ENCODE measurements around the gene SIRPG. TPM values are rescaled to one million over a fixed set of nuclear protein-coding genes. Genes with fewer than 3 reads are reported as not detected.
A peak's percentile ranks its signal among the peaks of the same experiment; 100 is the strongest.

SIRPG gene
- total and polyA plus RNA-seq, 2 of the 8 experiments (the other 6 are each of a cell fraction or from before 2014, with no cell fraction given), result 0.08 TPM; not detected in 1

- Histone ChIP-seq H2AK5ac (ENCODE audit: low read depth, low read length) (no peak overlapping the region), H3K4me1 (replicated peaks in 1 of 4; ENCODE audit: control insufficient read depth in 3 of 4, insufficient read depth in 4 of 4, low read length in 3 of 4) (peaks cover 0 to 9% (median 4%) of the 10 kb centered on the region in 4 experiments; a peak in 4 of 7 replicates), H2BK15ac (ENCODE audit: low read length) (no peak overlapping the region), H2BK120ac (replicated peaks; ENCODE audit: low read depth, low read length) (no peak overlapping the region), H3K9me3 (ENCODE audit: insufficient read depth in 2 of 2, low read depth in 1 of 2, low read length in 1 of 2) (no peaks in the 10 kb centered on the region), H4K5ac (ENCODE audit: insufficient read length, low read depth, low read length) (no peak overlapping the region), H3K27me3 (replicated peaks in 1 of 4; ENCODE audit: control insufficient read depth in 3 of 4, extremely low read depth in 1 of 4, insufficient read depth in 3 of 4, low read length in 3 of 4) (no peaks in the 10 kb centered on the region), H3K9ac (replicated peaks in 1 of 4; ENCODE audit: extremely low read depth in 1 of 4, low read depth in 3 of 4, low read length in 3 of 4) (no peak overlapping the region), H3K4ac (replicated peaks; ENCODE audit: insufficient read length, low read depth, low read length) (no peak overlapping the region), H2BK5ac (ENCODE audit: low read depth, low read length) (no peak overlapping the region), H3K79me2 (ENCODE audit: control insufficient read depth in 1 of 2, insufficient read depth in 2 of 2, low read length in 2 of 2) (no peaks in the 10 kb centered on the region), H3K79me1 (ENCODE audit: low read depth, low read length) (no peaks in the 10 kb centered on the region), H3K27ac (ENCODE audit: low read depth, low read length) (no peak overlapping the region), H3K18ac (ENCODE audit: extremely low read depth, low read length) (no peak overlapping the region), H4K91ac (replicated peaks; ENCODE audit: insufficient read length, low read length) (no peak overlapping the region), H3K23ac (ENCODE audit: insufficient read length) (no peak overlapping the region), H4K8ac (ENCODE audit: extremely low read depth, insufficient read depth, low read length) (no peak overlapping the region), H3K23me2 (ENCODE audit: low read depth, low read length) (no peaks in the 10 kb centered on the region), H3K4me3 (ENCODE audit: extremely low read depth in 1 of 4, insufficient read depth in 2 of 4, low read depth in 3 of 4, low read length in 4 of 4) (no peak overlapping the region), H3K4me2 (ENCODE audit: insufficient read depth in 1 of 2, low read depth in 2 of 2, low read length in 2 of 2) (no peak overlapping the region), H2BK20ac (ENCODE audit: low read length) (peak overlapping the region; percentile 92), H4K20me1 (replicated peaks in 1 of 2; ENCODE audit: control insufficient read depth in 1 of 2, insufficient read depth in 2 of 2, low read length in 2 of 2) (no peaks in the 10 kb centered on the region), H2AFZ (ENCODE audit: low read length) (peak overlapping the region; percentile 51; the same call in 1 of the 2 replicates), H3K14ac (ENCODE audit: insufficient read length) (no peak overlapping the region), H2BK12ac (ENCODE audit: low read depth, low read length) (no peak overlapping the region), H3K56ac (replicated peaks; ENCODE audit: insufficient read length, low read depth, low read length) (no peak overlapping the region), H3K36me3 (ENCODE audit: control insufficient read depth in 2 of 4, insufficient read depth in 4 of 4, low read length in 3 of 4) (no peaks in the 10 kb centered on the region)
- ChIA-PET CTCF (ENCODE audit: partially characterized antibody) (interaction anchor here (1.3 to 1.6 kb wide), 3 partner anchors 34 to 94 kb away, joined by 3 read pairs; no protein-coding TSS in a partner anchor), POLR2A (ENCODE audit: partially characterized antibody) (interaction anchor here (0.6 to 0.9 kb wide), 2 partner anchors 8 to 221 kb away, joined by 3 read pairs; no protein-coding TSS in a partner anchor)
- WGBS, 2 experiments (ENCODE audit: extremely low coverage in 1 of 2, insufficient coverage in 1 of 2, insufficient read length in 1 of 2, insufficient replicate concordance in 2 of 2, low coverage in 1 of 2, low lambda C conversion rate in 2 of 2, missing lambda C conversion rate in 1 of 2), result 90% methylated on average over 4 of the region's 4 CpGs; no CpG with 5 or more reads in 1 of the 2 experiments
- FAIRE-seq (no peak), DNase-seq (ENCODE audit: low read depth in 1 of 2, low spot score in 2 of 2) (no peak)
- TF ChIP-seq E2F6 (IDR thresholded peaks at IDR 0.05), result no peak
Measured at GRCh38 chr20:1632178-1632577, 25.4 kb downstream of the SIRPG start.
